Upper lobe of left lung (tissue), 6 donors: ENCODE measurements around the gene BCAS1. TPM values are rescaled to one million over a fixed set of nuclear protein-coding genes. Genes with fewer than 3 reads are reported as not detected.
A peak's percentile ranks its signal among the peaks of the same experiment; 100 is the strongest.

ENCODE experiments used
- ATAC-seq, 2 donors: fragments of 200-7000 bp; cut with Tn5 transposase; one replicate each; pipeline ENCODE4 v1.9.1; 2022; ENCODE audit warnings: mild to moderate bottlenecking in 2 of 2, moderate library complexity in 2 of 2; ENCODE audit not compliant: low FRiP score in 2 of 2
- DNase-seq, 2 donors: peaks; one replicate each; pipeline ENCODE4 v3.0.0-alpha.2; 2019 to 2020
- H3K27ac ChIP-seq, 4 donors: fragments of 200-600 bp; sonication (generic); one replicate each; pipeline ENCODE4 v1.5.1; 2016 to 2019
- H3K27me3 ChIP-seq, 4 donors: fragments of 200-600 bp; sonication (generic); one replicate each; pipeline ENCODE4 v1.5.1; 2017 to 2019
- H3K36me3 ChIP-seq, 4 donors: fragments of 200-600 bp; sonication (generic); one replicate each; pipeline ENCODE4 v1.5.1; 2016 to 2019
- H3K4me1 ChIP-seq, 4 donors: fragments of 200-600 bp; sonication (generic); one replicate each; pipeline ENCODE4 v1.5.1; 2018 to 2019
- H3K4me3 ChIP-seq, 4 donors: fragments of 200-600 bp; sonication (generic); one replicate each; pipeline ENCODE4 v1.5.1; 2017 to 2019; ENCODE audit warnings: mild to moderate bottlenecking in 2 of 4, moderate library complexity in 1 of 4
- H3K9me3 ChIP-seq, 4 donors: fragments of 200-600 bp; sonication (generic); one replicate each; pipeline ENCODE4 v1.5.1; 2018 to 2019
- EP300 ChIP-seq, 4 donors: sonication (generic); formaldehyde crosslinking; IDR thresholded peaks; one replicate each; pipeline ENCODE4 v1.5.1; 2017; ENCODE audit warnings: antibody characterized with exemption in 4 of 4, control low read depth in 2 of 4
- POLR2A ChIP-seq, 4 donors: fragments of 450-650 bp; IDR thresholded peaks; one replicate each; pipeline ENCODE4 v1.5.1; 2016 to 2017; ENCODE audit warnings: antibody characterized with exemption in 4 of 4, mild to moderate bottlenecking in 2 of 4
- POLR2AphosphoS5 ChIP-seq, 2 donors: sonication (generic); formaldehyde crosslinking; IDR thresholded peaks; one replicate each; pipeline ENCODE4 v1.5.1; 2017; ENCODE audit warnings: antibody characterized with exemption in 2 of 2
- WGBS, 2 donors: methylation state at CpG; one replicate each; pipeline ENCODE4 v1.1.5; 2017 to 2018; 5-methylcytosine and 5-hydroxymethylcytosine counted together
- total RNA-seq, 6 donors: library from RNA; depleted of rRNA in 4 of 6; stranded (reverse); fragments of >200 nt in 4 of 6; gene quantifications; one replicate each; pipeline versions ENCODE4 v1.1.0 to v1.2.1, GENCODE V29; 2016 to 2021
- TF ChIP-seq, protein P1 (sequence below), 6 experiments: fragments of 450-650 bp in 4 of 6; fragments of 200-600 bp in 2 of 6; sonication (generic) in 2 of 6; IDR thresholded peaks; one replicate each; pipeline ENCODE4 v1.5.1; 2016 to 2019; ENCODE audit warnings: antibody characterized with exemption in 6 of 6
- donor health status: DM: no; HTN: no; CAD: no; lungs with moderate emphysema.
- donor health status: DM: no; HTN: yes; CAD: no; lungs with severe emphysema.

The BCAS1 gene
- total RNA-seq, 6 donors from 2014 or later: 0.74 to 11.2 (median 1.3) TPM

DNA sequence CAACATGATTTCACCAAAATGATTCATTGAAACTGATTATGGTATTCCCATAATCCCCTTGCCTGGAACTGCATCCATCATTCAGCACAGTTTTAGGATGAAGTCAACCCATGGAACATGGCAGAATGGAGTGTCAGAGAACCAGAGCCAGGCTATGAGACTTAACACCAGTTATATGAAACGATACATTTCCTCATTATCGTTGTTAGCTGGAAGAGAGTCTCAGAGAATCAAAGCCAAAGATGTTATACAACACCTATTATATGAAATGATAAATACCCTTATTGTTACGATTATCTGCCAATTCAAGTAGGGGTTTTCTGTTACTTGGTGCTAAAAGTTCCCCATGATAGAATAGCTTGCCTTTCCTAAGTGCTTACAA, 131.2 kb downstream of the BCAS1 start:
- no peak for DNase-seq
- WGBS, 2 donors: 16 to 43% methylated on average over 3 of the region's 3 CpGs
- Histone ChIP-seq H3K27me3 (no peaks in the 10 kb centered on the region), H3K27ac (peak overlapping the region in 2 of 4 donors; percentile 44 to 59), H3K9me3 (no peaks in the 10 kb centered on the region), H3K36me3 (no peaks in the 10 kb centered on the region), H3K4me3 (no peak overlapping the region), H3K4me1 (peaks cover 26 to 36% (median 33%) of the 10 kb centered on the region in 4 donors)
- TF ChIP-seq, protein P1, sequence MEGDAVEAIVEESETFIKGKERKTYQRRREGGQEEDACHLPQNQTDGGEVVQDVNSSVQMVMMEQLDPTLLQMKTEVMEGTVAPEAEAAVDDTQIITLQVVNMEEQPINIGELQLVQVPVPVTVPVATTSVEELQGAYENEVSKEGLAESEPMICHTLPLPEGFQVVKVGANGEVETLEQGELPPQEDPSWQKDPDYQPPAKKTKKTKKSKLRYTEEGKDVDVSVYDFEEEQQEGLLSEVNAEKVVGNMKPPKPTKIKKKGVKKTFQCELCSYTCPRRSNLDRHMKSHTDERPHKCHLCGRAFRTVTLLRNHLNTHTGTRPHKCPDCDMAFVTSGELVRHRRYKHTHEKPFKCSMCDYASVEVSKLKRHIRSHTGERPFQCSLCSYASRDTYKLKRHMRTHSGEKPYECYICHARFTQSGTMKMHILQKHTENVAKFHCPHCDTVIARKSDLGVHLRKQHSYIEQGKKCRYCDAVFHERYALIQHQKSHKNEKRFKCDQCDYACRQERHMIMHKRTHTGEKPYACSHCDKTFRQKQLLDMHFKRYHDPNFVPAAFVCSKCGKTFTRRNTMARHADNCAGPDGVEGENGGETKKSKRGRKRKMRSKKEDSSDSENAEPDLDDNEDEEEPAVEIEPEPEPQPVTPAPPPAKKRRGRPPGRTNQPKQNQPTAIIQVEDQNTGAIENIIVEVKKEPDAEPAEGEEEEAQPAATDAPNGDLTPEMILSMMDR (IDR thresholded peaks at IDR 0.05): no peak
- TF ChIP-seq POLR2AphosphoS5 (IDR thresholded peaks at IDR 0.05) (no peak), POLR2A (IDR thresholded peaks at IDR 0.05) (no peak), EP300 (IDR thresholded peaks at IDR 0.05) (no peak)
- ATAC-seq: peak in 1 of 2 donors; percentile 3

DNA sequence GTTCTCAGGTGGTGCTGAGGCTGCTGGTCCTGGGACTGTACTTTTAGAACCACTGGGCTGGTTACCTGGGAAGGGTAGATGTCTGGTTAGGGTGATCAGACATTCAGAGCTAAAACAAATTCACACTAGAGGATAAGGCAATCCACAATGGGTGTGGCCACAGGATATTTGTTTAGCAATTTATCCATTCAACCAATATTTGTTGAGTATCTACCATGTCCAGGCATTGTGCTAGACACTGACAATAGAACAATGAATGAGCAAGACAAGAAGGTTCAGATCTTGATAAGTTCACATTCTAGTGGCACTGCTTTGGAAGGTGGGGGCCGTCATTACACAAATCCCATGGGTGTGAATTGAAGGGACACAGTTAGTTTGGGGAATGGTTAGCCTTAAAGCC, 131.7 kb downstream of the BCAS1 start:
- Histone ChIP-seq H3K9me3 (no peaks in the 10 kb centered on the region), H3K27me3 (no peaks in the 10 kb centered on the region), H3K4me1 (peaks cover 26 to 39% (median 35%) of the 10 kb centered on the region in 4 donors), H3K27ac (peak overlapping the region in 2 of 4 donors; percentile 44 to 59), H3K4me3 (no peak overlapping the region), H3K36me3 (no peaks in the 10 kb centered on the region)
- TF ChIP-seq EP300 (IDR thresholded peaks at IDR 0.05) (no peak), POLR2AphosphoS5 (IDR thresholded peaks at IDR 0.05) (no peak), POLR2A (IDR thresholded peaks at IDR 0.05) (no peak)
- TF ChIP-seq, protein P1 (IDR thresholded peaks at IDR 0.05): no peak
- DNase-seq (no peak), ATAC-seq (no peak)
- WGBS, 2 donors: 75 to 88% methylated on average over 1 of the region's 1 CpG

DNA sequence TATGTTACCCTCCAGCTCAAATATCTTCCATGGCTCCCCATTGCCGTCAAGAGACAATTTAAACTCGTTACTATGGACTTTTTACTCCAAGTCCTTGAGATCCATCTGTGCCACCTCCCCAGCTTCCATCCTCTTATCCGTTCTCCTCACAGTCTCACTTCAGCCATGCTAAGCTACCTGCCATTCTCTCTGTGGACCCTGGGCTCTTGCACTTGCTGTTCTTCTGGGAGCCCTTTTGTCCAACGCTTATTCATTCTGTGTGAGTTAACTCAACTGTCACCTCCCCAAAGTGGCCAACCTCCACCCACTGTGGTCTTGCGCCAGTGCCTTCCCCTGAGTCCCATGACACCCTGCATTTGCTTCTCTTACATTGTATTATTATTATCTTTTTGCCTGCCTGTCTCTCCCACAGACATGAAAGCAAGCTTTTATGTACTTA, 132.4 kb downstream of the BCAS1 start:
- WGBS, 2 donors: 79 to 91% methylated on average over 5 of the region's 5 CpGs
- H3K9me3 ChIP-seq: no peaks in the 10 kb centered on the region
- no peak overlapping the region for H3K27ac ChIP-seq
- no peaks in the 10 kb centered on the region for H3K27me3 ChIP-seq
- H3K36me3 ChIP-seq: no peaks in the 10 kb centered on the region
- TF ChIP-seq, protein P1 (IDR thresholded peaks at IDR 0.05): no peak
- TF ChIP-seq EP300 (IDR thresholded peaks at IDR 0.05): no peak
- TF ChIP-seq POLR2A (IDR thresholded peaks at IDR 0.05): no peak
- no peak for TF ChIP-seq POLR2AphosphoS5 (IDR thresholded peaks at IDR 0.05)
- H3K4me3 ChIP-seq: no peak overlapping the region
- ATAC-seq: no peak
- H3K4me1 ChIP-seq: peaks cover 26 to 39% (median 35%) of the 10 kb centered on the region in 4 donors
- DNase-seq: no peak

DNA sequence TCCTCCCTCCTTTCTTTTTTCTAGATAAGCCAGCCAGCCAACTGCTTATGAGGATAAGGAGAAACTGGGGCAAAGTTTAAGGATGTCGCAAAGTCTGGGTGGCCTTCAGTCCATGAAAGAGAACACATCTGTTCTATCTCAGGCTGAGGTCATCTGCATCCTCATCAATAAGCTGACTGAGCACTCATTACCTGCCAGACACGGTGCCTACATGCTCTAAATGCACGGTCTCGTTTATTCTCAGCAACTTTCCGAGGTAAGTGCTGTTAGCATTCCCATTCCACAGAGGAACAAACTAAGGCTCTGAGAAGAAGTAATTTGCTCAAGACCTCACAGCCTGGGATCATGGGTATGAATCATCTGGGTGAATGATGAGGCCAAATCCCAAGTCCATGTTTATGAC, 133.1 kb downstream of the BCAS1 start:
- no peaks in the 10 kb centered on the region for H3K9me3 ChIP-seq
- peaks cover 26 to 39% (median 34%) of the 10 kb centered on the region in 4 donors for H3K4me1 ChIP-seq
- TF ChIP-seq POLR2A (IDR thresholded peaks at IDR 0.05) (no peak), EP300 (IDR thresholded peaks at IDR 0.05) (no peak), POLR2AphosphoS5 (IDR thresholded peaks at IDR 0.05) (no peak)
- TF ChIP-seq, protein P1 (IDR thresholded peaks at IDR 0.05): no peak
- H3K4me3 ChIP-seq: no peak overlapping the region
- H3K27me3 ChIP-seq: no peaks in the 10 kb centered on the region
- H3K27ac ChIP-seq: no peak overlapping the region
- no peaks in the 10 kb centered on the region for H3K36me3 ChIP-seq
- no peak for ATAC-seq
- WGBS, 2 donors: 80 to 97% methylated on average over 5 of the region's 5 CpGs
- no peak for DNase-seq
